SJSA1 (cell line): Measurements from ENCODE around the gene KRTAP15-1. TPM values are rescaled to one million over a fixed set of nuclear protein-coding genes. Genes with fewer than 3 reads are reported as not detected.
A peak's percentile ranks its signal among the peaks of the same experiment; 100 is the strongest.

Experiments used
- DNase-seq, 2 experiments: peaks; one replicate each; pipeline ENCODE4 v3.0.0-alpha.2; 2015 to 2020; ENCODE audit warnings: low spot score in 2 of 2, low read depth in 1 of 2
- H3K27ac ChIP-seq: fragments of 250-450 bp; sonication (Bioruptor Pico); 2 replicates; pipeline ENCODE4 v1.5.1; 2020; ENCODE audit warnings: mild to moderate bottlenecking, moderate library complexity
- H3K27me3 ChIP-seq: fragments of 250-450 bp; sonication (Bioruptor Pico); replicated peaks from 2 replicates; pipeline ENCODE4 v1.5.1; 2020; ENCODE audit warnings: mild to moderate bottlenecking, moderate library complexity
- H3K36me3 ChIP-seq: fragments of 250-450 bp; sonication (Bioruptor Pico); 2 replicates; pipeline ENCODE4 v1.5.1; 2020; ENCODE audit warnings: mild to moderate bottlenecking
- H3K4me1 ChIP-seq: fragments of 250-450 bp; sonication (Bioruptor Pico); replicated peaks from 2 replicates; pipeline ENCODE4 v1.6.1; 2021; ENCODE audit warnings: mild to moderate bottlenecking
- H3K4me3 ChIP-seq: fragments of 250-450 bp; sonication (Bioruptor Pico); 2 replicates; pipeline ENCODE4 v1.5.1; 2020; ENCODE audit warnings: mild to moderate bottlenecking
- H3K9me3 ChIP-seq: fragments of 250-450 bp; sonication (Bioruptor Pico); replicated peaks from 2 replicates; pipeline ENCODE4 v1.5.1; 2020; ENCODE audit warnings: mild to moderate bottlenecking
- total RNA-seq: library from RNA; depleted of rRNA; stranded (reverse); fragments of >200 nt; shearing (Covaris generic); gene quantifications from 2 replicates; pipeline ENCODE4 v1.2.3, GENCODE V29; 2014; rRNA removed

Gene KRTAP15-1, protein sequence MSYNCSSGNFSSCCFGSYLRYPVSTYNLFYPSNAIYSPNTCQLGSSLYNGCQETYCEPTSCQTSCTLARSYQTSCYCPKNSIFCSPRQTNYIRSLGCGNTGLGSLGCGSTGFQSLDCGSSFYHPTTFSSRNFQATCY
- not detected in 2 replicates for total RNA-seq

DNA sequence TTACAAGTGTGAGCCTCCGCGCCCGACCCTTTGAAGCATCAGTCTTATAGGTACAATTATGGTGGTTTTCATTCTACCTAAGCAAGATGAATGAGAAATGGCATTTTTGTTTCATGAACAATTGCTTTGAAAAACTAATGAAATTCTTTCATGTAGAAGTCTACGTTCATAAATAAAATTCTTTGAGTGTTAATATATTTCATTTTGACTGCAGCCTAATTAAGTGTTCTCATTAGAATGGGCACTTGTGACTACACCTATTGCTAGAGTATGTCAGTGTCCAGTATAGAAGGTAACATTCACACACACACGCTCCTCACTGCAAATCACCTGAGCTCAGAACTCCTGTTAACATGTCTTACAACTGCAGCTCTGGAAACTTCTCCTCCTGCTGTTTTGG, at the start of gene KRTAP15-1:
Gene KRTAP15-1 (plus strand): TSS at position 301 of the 400 bp plus-strand sequence. CDS start 53 bp downstream, at position 354.
- H3K36me3 ChIP-seq: no peaks in the 10 kb centered on the region
- DNase-seq: no peak
- H3K9me3 ChIP-seq: no peaks in the 10 kb centered on the region

GRCh38 chr21:30391492-30392025, 48.5 kb upstream of the KRTAP15-1 start:
- Histone ChIP-seq H3K4me1 (no peaks in the 10 kb centered on the region), H3K9me3 (no peaks in the 10 kb centered on the region), H3K4me3 (no peak overlapping the region), H3K36me3 (no peaks in the 10 kb centered on the region), H3K27ac (no peak overlapping the region), H3K27me3 (no peaks in the 10 kb centered on the region)
- no peak for DNase-seq

More for the DNA sequence above, at the start of gene KRTAP15-1:
- no peak within 1 kb of the TSS for H3K27ac ChIP-seq
- no peaks in the 10 kb centered on the region; the same call in 1 of the 2 replicates for H3K27me3 ChIP-seq
- H3K4me1 ChIP-seq: no peaks in the 10 kb centered on the region
- H3K4me3 ChIP-seq: no peak within 1 kb of the TSS

DNA sequence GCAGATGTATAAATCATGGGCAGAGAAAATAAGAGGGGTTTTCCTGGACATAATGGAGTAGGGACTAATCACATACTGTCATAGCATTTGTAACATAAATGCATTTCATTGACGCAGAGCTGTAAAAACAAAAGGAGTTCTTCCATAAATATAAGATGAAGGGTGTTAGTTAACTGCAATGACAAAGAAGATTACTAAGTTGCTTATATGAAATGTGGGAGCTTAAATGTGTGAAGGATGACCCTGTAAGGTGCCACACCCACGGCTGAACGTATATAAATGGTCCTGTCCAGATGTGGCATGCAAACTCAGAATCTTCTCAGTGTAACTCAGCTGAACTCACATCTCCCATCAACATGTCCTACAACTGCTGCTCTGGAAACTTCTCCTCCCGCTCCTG, 44.3 kb upstream of the KRTAP15-1 start, which contains the start of gene KRTAP13-1:
Gene KRTAP13-1 (plus strand): TSS at position 301 of the 400 bp plus-strand sequence. CDS start 56 bp downstream, at position 357.
- no peak for DNase-seq
- Histone ChIP-seq H3K9me3 (no peaks in the 10 kb centered on the region), H3K27me3 (no peaks in the 10 kb centered on the region), H3K27ac (no peak within 1 kb of the TSS), H3K36me3 (no peaks in the 10 kb centered on the region), H3K4me1 (no peaks in the 10 kb centered on the region), H3K4me3 (no peak within 1 kb of the TSS)

DNA sequence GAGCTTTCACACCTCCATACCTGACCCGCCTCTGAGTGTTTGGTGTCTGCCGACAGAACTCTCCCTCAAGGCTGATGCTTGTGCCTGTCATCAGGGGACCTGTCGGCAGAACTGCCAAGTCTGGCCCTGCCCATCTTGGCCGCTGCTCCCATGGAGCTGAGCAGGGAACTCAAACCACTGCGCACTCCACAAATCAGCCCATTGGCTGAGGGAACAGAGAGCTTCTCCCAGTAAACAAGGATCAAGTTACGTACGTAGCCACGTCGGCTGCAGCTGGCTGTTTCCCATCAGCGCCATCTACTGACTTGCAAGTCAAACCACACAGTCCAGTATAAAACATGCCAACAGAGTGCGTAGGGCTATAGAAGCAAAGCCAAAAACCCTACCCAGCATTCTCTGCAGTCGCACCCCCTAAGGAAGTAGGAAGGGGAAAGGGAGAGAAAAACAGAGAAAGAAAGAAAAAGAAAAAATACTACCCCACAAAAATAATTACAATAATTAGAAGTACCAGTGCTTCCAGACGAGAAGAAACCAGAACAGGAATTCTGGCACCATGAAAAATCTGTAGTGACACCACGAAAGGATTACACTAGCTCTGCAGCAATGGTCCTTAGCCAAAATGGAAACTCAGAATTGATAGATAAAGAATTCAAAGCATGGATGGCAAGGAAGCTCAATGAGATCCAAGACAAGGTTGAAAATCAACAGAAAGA, 31.1 kb upstream of the KRTAP15-1 start:
- Histone ChIP-seq H3K9me3 (no peaks in the 10 kb centered on the region), H3K27ac (no peak overlapping the region), H3K36me3 (no peaks in the 10 kb centered on the region), H3K4me3 (no peak overlapping the region), H3K4me1 (no peaks in the 10 kb centered on the region; the same call in 1 of the 2 replicates), H3K27me3 (no peaks in the 10 kb centered on the region)
- DNase-seq: peak; percentile 6 to 50

DNA sequence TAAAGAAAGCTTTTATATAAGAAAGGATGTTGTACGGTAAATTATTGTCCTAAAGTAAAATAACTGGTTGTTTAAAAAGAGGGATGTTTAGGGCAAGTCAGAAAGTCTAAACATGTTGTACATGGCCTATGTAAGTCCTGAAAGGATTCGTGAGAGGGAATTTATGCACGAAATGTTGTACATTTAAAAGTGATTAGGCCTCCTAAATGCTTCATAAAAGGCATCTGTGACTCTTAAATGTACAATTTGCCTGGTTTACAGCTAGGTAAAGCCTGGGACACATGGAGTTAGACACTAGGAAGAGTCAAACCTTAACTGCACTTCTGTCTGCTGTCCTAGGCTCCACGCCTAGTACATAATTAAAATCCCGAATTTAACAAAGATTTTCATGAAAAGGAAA, 24.1 kb upstream of the KRTAP15-1 start:
- Histone ChIP-seq H3K4me1 (no peaks in the 10 kb centered on the region), H3K36me3 (no peaks in the 10 kb centered on the region), H3K4me3 (no peak overlapping the region), H3K27ac (no peak overlapping the region), H3K27me3 (no peaks in the 10 kb centered on the region; the same call in 1 of the 2 replicates), H3K9me3 (no peaks in the 10 kb centered on the region)
- DNase-seq: no peak

- Histone ChIP-seq H3K36me3 (no peaks in the 10 kb centered on the region), H3K9me3 (no peaks in the 10 kb centered on the region), H3K27me3 (no peaks in the 10 kb centered on the region), H3K27ac (no peak within 1 kb of the TSS), H3K4me3 (no peak within 1 kb of the TSS), H3K4me1 (no peaks in the 10 kb centered on the region)
- DNase-seq: no peak
Observed at GRCh38 chr21:30425826-30426225, 14.2 kb upstream of the KRTAP15-1 start, which contains the start of gene KRTAP13-3. KRTAP13-3 (minus strand) TSS chr21:30425926; CDS start chr21:30425912, 14 bp downstream.

- no peaks in the 10 kb centered on the region for H3K27me3 ChIP-seq
- H3K36me3 ChIP-seq: no peaks in the 10 kb centered on the region
- no peaks in the 10 kb centered on the region for H3K9me3 ChIP-seq
- no peak for DNase-seq
- no peak overlapping the region for H3K27ac ChIP-seq
- no peaks in the 10 kb centered on the region for H3K4me1 ChIP-seq
- H3K4me3 ChIP-seq: no peak overlapping the region
Observed at GRCh38 chr21:30426731-30427130, 13.3 kb upstream of the KRTAP15-1 start.

- no peak for DNase-seq
- Histone ChIP-seq H3K36me3 (no peaks in the 10 kb centered on the region), H3K4me3 (no peak within 1 kb of the TSS), H3K27me3 (no peaks in the 10 kb centered on the region), H3K27ac (no peak within 1 kb of the TSS), H3K4me1 (no peaks in the 10 kb centered on the region), H3K9me3 (no peaks in the 10 kb centered on the region)
Observed at GRCh38 chr21:30430170-30430655, 9.9 kb upstream of the KRTAP15-1 start, which contains the start of gene KRTAP13-4. KRTAP13-4 (plus strand) TSS chr21:30430220; CDS start chr21:30430276, 56 bp downstream.

GRCh38 chr21:30434033-30434631, 5.9 kb upstream of the KRTAP15-1 start:
- peak in 1 of 2 experiments; percentile 13 for DNase-seq
- Histone ChIP-seq H3K4me1 (no peaks in the 10 kb centered on the region), H3K4me3 (no peak overlapping the region), H3K36me3 (no peaks in the 10 kb centered on the region), H3K9me3 (no peaks in the 10 kb centered on the region), H3K27me3 (no peaks in the 10 kb centered on the region; the same call in 1 of the 2 replicates), H3K27ac (no peak overlapping the region)

- Histone ChIP-seq H3K36me3 (no peaks in the 10 kb centered on the region), H3K9me3 (no peaks in the 10 kb centered on the region), H3K27me3 (no peaks in the 10 kb centered on the region; the same call in 1 of the 2 replicates), H3K27ac (no peak overlapping the region), H3K4me1 (no peaks in the 10 kb centered on the region), H3K4me3 (no peak overlapping the region)
- DNase-seq: no peak
Observed at GRCh38 chr21:30437010-30437565, 3.0 kb upstream of the KRTAP15-1 start.

- no peaks in the 10 kb centered on the region; the same call in 1 of the 2 replicates for H3K27me3 ChIP-seq
- no peak overlapping the region for H3K27ac ChIP-seq
- no peaks in the 10 kb centered on the region for H3K9me3 ChIP-seq
- no peaks in the 10 kb centered on the region for H3K4me1 ChIP-seq
- H3K36me3 ChIP-seq: no peaks in the 10 kb centered on the region
- no peak overlapping the region for H3K4me3 ChIP-seq
- no peak for DNase-seq
Observed at GRCh38 chr21:30443226-30443625, 3.2 kb downstream of the KRTAP15-1 start.

GRCh38 chr21:30444204-30444603, 4.1 kb downstream of the KRTAP15-1 start:
- Histone ChIP-seq H3K36me3 (no peaks in the 10 kb centered on the region), H3K4me1 (no peaks in the 10 kb centered on the region), H3K9me3 (no peaks in the 10 kb centered on the region), H3K27me3 (no peaks in the 10 kb centered on the region; the same call in 1 of the 2 replicates), H3K27ac (no peak overlapping the region), H3K4me3 (no peak overlapping the region)
- no peak for DNase-seq

- Histone ChIP-seq H3K9me3 (no peaks in the 10 kb centered on the region), H3K27ac (no peak overlapping the region), H3K27me3 (no peaks in the 10 kb centered on the region; the same call in 1 of the 2 replicates), H3K4me3 (no peak overlapping the region), H3K36me3 (no peaks in the 10 kb centered on the region), H3K4me1 (no peaks in the 10 kb centered on the region)
- DNase-seq: no peak
Observed at GRCh38 chr21:30447056-30447455, 7.0 kb downstream of the KRTAP15-1 start.
